CD4-positive, alpha-beta T cell (primary cell): ENCODE measurements around the gene DNAI2. TPM values are rescaled to one million over a fixed set of nuclear protein-coding genes. Genes with fewer than 3 reads are reported as not detected.

Experiments
- ATAC-seq: fragments of 200-7000 bp; cut with Tn5 transposase; one replicate; pipeline ENCODE4 v1.10.0; 2022; ENCODE audit warnings: mild to moderate bottlenecking; ENCODE audit not compliant: poor library complexity
- CTCF ChIA-PET: fragments of 350-600 bp; sonication (Branson Sonifier 250); formaldehyde crosslinking; loops from one replicate; lab custom pipeline; 2021; ENCODE audit warnings: antibody characterized with exemption, inconsistent platforms; lab: Charles Lee
- POLR2A ChIA-PET: fragments of 350-600 bp; sonication (Branson Sonifier 250); formaldehyde crosslinking; loops from one replicate; lab custom pipeline; 2021; ENCODE audit warnings: antibody characterized with exemption, inconsistent platforms; lab: Charles Lee
- DNase-seq, 14 experiments: peaks; one replicate each; pipeline ENCODE4 v3.0.0-alpha.2; 2013 to 2020; ENCODE audit warnings: mixed read lengths in 2 of 14
- H3K27ac ChIP-seq, 2 donors: one replicate each; pipeline versions ENCODE4 v1.5.1 to v1.7.0; 2013; ENCODE audit warnings: low read length in 2 of 2, low read depth in 1 of 2, mild to moderate bottlenecking in 1 of 2
- H3K27me3 ChIP-seq, 2 experiments: 1 replicate in 1 of 2; 2 replicates in 1 of 2; pipeline versions ENCODE4 v1.6.1 to v1.7.0; 2013; ENCODE audit warnings: low read length in 2 of 2, control low read depth in 1 of 2, mild to moderate bottlenecking in 1 of 2, moderate library complexity in 1 of 2; ENCODE audit not compliant: insufficient read depth in 2 of 2, control insufficient read depth in 1 of 2
- H3K36me3 ChIP-seq: one replicate; pipeline ENCODE4 v1.6.1; 2013; ENCODE audit warnings: low read length, control low read depth; ENCODE audit not compliant: insufficient read depth
- H3K4me1 ChIP-seq: one replicate; pipeline ENCODE4 v1.6.1; 2013; ENCODE audit warnings: low read length, control low read depth; ENCODE audit not compliant: insufficient read depth
- H3K4me3 ChIP-seq: one replicate; pipeline ENCODE4 v1.5.1; 2013; ENCODE audit warnings: mild to moderate bottlenecking, low read length, moderate library complexity
- H3K9me3 ChIP-seq, 2 experiments: 1 replicate in 1 of 2; 2 replicates in 1 of 2; pipeline versions ENCODE4 v1.6.1 to v1.7.0; 2013; ENCODE audit warnings: low read length in 2 of 2, mild to moderate bottlenecking in 2 of 2, control low read depth in 1 of 2, moderate library complexity in 1 of 2; ENCODE audit not compliant: control insufficient read depth in 1 of 2, insufficient read depth in 1 of 2
- H3K27ac Mint-ChIP-seq: one replicate; pipeline ENCODE4 v1.8.0; 2020; ENCODE audit warnings: mixed read lengths
- H3K27me3 Mint-ChIP-seq: one replicate; pipeline ENCODE4 v1.8.0; 2021; ENCODE audit warnings: mixed read lengths
- H3K36me3 Mint-ChIP-seq: one replicate; pipeline ENCODE4 v1.8.0; 2021; ENCODE audit warnings: low read depth, mixed read lengths
- H3K4me1 Mint-ChIP-seq: one replicate; pipeline ENCODE4 v1.8.0; 2021; ENCODE audit warnings: low read depth, mixed read lengths
- H3K4me3 Mint-ChIP-seq: one replicate; pipeline ENCODE4 v1.8.0; 2020; ENCODE audit warnings: mild to moderate bottlenecking, mixed read lengths
- H3K9me3 Mint-ChIP-seq: one replicate; pipeline ENCODE4 v1.8.0; 2020; ENCODE audit warnings: mixed read lengths
- CTCF ChIP-seq: fragments of 200-600 bp; IDR thresholded peaks from one replicate; pipeline ENCODE4 v1.8.0; 2022; ENCODE audit warnings: antibody characterized with exemption, mild to moderate bottlenecking
- intact Hi-C, 2 experiments: fragments of 100-400 bp; cut with DNase I in 1 of 2; cut with micrococcal nuclease in 1 of 2; formaldehyde crosslinking; loops; one replicate each; pipeline versions ENCODE4 v1.15.1 to v1.9.0; 2023 to 2025; cut with DNase I, micrococcal nuclease
- total RNA-seq, 174 experiments: library from RNA in 2 of 174; stranded (reverse) in 2 of 174; gene quantifications; one replicate each; pipeline ENCODE4 v1.2.3 and lab custom pipeline; 2021 to 2026

The DNAI2 gene
- total RNA-seq, 2 experiments from 2014 or later: 0.66 to 1.2 TPM

DNA sequence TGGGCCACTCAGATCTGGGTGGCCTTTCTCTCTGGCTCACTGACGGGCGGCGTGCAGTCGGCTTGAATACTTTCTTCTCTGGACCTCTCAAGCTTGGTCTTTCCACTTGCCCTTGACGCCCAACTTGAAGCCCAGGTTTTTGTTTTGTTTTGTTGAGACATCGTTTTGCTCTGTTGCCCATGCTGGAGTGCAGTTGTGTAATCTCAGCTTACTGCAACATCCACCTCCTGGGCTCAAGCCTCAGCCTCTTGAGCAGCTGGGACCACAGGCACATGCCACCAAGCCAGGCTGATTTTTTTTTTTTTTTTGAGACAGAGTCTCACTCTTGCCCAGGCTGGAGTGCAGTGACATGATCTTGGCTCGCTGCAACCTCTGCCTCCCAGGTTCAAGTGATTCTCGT lies 29.3 kb downstream of the DNAI2 start:
- no peak overlapping the region for H3K4me3 ChIP-seq
- ChIA-PET CTCF (interaction anchor here (1.5 kb wide), 1 partner anchor 65 kb away, joined by 3 read pairs; no protein-coding TSS in a partner anchor), POLR2A (interaction anchor here (0.5 kb wide), 1 partner anchor 35 kb away, joined by 3 read pairs; no protein-coding TSS in a partner anchor)
- Mint-ChIP-seq H3K27ac (no peak overlapping the region), H3K4me1 (peaks cover 6% of the 10 kb centered on the region), H3K27me3 (no peaks in the 10 kb centered on the region), H3K4me3 (no peak overlapping the region), H3K36me3 (no peaks in the 10 kb centered on the region), H3K9me3 (no peaks in the 10 kb centered on the region)
- H3K36me3 ChIP-seq: no peaks in the 10 kb centered on the region
- no peak for ATAC-seq
- no peak for DNase-seq
- no peak for TF ChIP-seq CTCF
- no peaks in the 10 kb centered on the region for H3K27me3 ChIP-seq
- H3K27ac ChIP-seq: no peak overlapping the region
- H3K4me1 ChIP-seq: peaks cover 13% of the 10 kb centered on the region
- intact Hi-C loops: loop anchor here (5.0 to 10.0 kb wide), 4 partner anchors 49 to 191 kb away; partner anchors contain the start of gene GPR142 (in 1 of the 2)
- no peaks in the 10 kb centered on the region for H3K9me3 ChIP-seq

- no peaks in the 10 kb centered on the region for H3K36me3 ChIP-seq
- Mint-ChIP-seq H3K27me3 (no peaks in the 10 kb centered on the region), H3K36me3 (no peaks in the 10 kb centered on the region), H3K4me3 (no peak overlapping the region), H3K4me1 (peaks cover 6% of the 10 kb centered on the region), H3K27ac (no peak overlapping the region), H3K9me3 (no peaks in the 10 kb centered on the region)
- H3K27ac ChIP-seq: no peak overlapping the region
- POLR2A ChIA-PET: no interaction called here
- DNase-seq: no peak
- H3K4me3 ChIP-seq: no peak overlapping the region
- H3K9me3 ChIP-seq: no peaks in the 10 kb centered on the region
- intact Hi-C loops: loop anchor here (5.0 to 10.0 kb wide), 4 partner anchors 48 to 191 kb away; partner anchors contain the start of gene GPR142 (in 1 of the 2)
- H3K4me1 ChIP-seq: peaks cover 13% of the 10 kb centered on the region
- CTCF ChIA-PET: interaction anchor here (1.5 kb wide), 1 partner anchor 64 kb away, joined by 3 read pairs; no protein-coding TSS in a partner anchor
- ATAC-seq: no peak
- TF ChIP-seq CTCF: no peak
- H3K27me3 ChIP-seq: no peaks in the 10 kb centered on the region
Observed at GRCh38 chr17:74304184-74304583, 30.1 kb downstream of the DNAI2 start.

GRCh38 chr17:74305865-74306654 lies 32.0 kb downstream of the DNAI2 start:
- ChIA-PET POLR2A (no interaction called here), CTCF (interaction anchor here (0.8 kb wide), 1 partner anchor 31 kb away, joined by 3 read pairs; no protein-coding TSS in a partner anchor)
- Mint-ChIP-seq H3K27me3 (no peaks in the 10 kb centered on the region), H3K27ac (no peak overlapping the region), H3K4me1 (peaks cover 6% of the 10 kb centered on the region), H3K4me3 (no peak overlapping the region), H3K36me3 (no peaks in the 10 kb centered on the region), H3K9me3 (no peaks in the 10 kb centered on the region)
- no peak overlapping the region for H3K4me3 ChIP-seq
- no peaks in the 10 kb centered on the region for H3K27me3 ChIP-seq
- intact Hi-C loops: loop anchor here in 1 of 2 experiments (10.0 kb wide), 1 partner anchor 189 kb away; no protein-coding TSS in a partner anchor
- no peak for TF ChIP-seq CTCF
- H3K9me3 ChIP-seq: no peaks in the 10 kb centered on the region
- no peak overlapping the region for H3K27ac ChIP-seq
- H3K36me3 ChIP-seq: no peaks in the 10 kb centered on the region
- ATAC-seq (no peak), DNase-seq (no peak)
- peaks cover 10% of the 10 kb centered on the region for H3K4me1 ChIP-seq
